GM23338 (cell line): ENCODE measurements around the gene SEC22A. TPM values are rescaled to one million over a fixed set of nuclear protein-coding genes. Genes with fewer than 3 reads are reported as not detected.

Experiments used
- ATAC-seq: fragments of 200-7000 bp; cut with Tn5 transposase; 3 replicates; pipeline ENCODE4 v1.9.1; 2020
- DNase-seq: peaks from one replicate; pipeline ENCODE4 v3.0.0-alpha.2; 2015; ENCODE audit warnings: low spot score
- H2AFZ ChIP-seq: fragments of 200-600 bp; sonication (generic); 2 replicates; pipeline ENCODE4 v1.8.0; 2016; ENCODE audit warnings: antibody characterized with exemption, mild to moderate bottlenecking, moderate library complexity
- H3F3A ChIP-seq: fragments of 200-600 bp; sonication (generic); replicated peaks from 2 replicates; pipeline ENCODE4 v1.8.0; 2017; ENCODE audit warnings: antibody characterized with exemption, mixed run types, low read depth
- H3K27ac ChIP-seq: fragments of 200-600 bp; sonication (generic); 2 replicates; pipeline ENCODE4 v1.6.1; 2016; ENCODE audit warnings: low read depth
- H3K27me3 ChIP-seq: fragments of 200-600 bp; sonication (generic); 2 replicates; pipeline ENCODE4 v1.8.0; 2016; ENCODE audit warnings: mild to moderate bottlenecking, mixed run types, moderate library complexity; ENCODE audit not compliant: insufficient read depth
- H3K36me3 ChIP-seq: fragments of 200-600 bp; sonication (generic); 2 replicates; pipeline ENCODE4 v1.8.0; 2016; ENCODE audit warnings: mild to moderate bottlenecking; ENCODE audit not compliant: insufficient read depth
- H3K4me1 ChIP-seq: fragments of 200-600 bp; sonication (generic); 2 replicates; pipeline ENCODE4 v1.8.0; 2016; ENCODE audit warnings: mild to moderate bottlenecking, moderate library complexity; ENCODE audit not compliant: insufficient read depth
- H3K4me2 ChIP-seq: fragments of 200-600 bp; sonication (generic); 2 replicates; pipeline ENCODE4 v1.7.1; 2017; ENCODE audit warnings: mixed run types
- H3K4me3 ChIP-seq: fragments of 200-600 bp; sonication (generic); 2 replicates; pipeline ENCODE4 v1.6.1; 2016; ENCODE audit warnings: mixed run types
- H3K79me2 ChIP-seq: fragments of 200-600 bp; sonication (generic); replicated peaks from 2 replicates; pipeline ENCODE4 v1.8.0; 2017; ENCODE audit warnings: mild to moderate bottlenecking; ENCODE audit not compliant: insufficient read depth
- H3K9me2 ChIP-seq: fragments of 200-600 bp; sonication (generic); 2 replicates; pipeline ENCODE4 v1.8.0; 2017; ENCODE audit not compliant: insufficient read depth
- H4K20me1 ChIP-seq: fragments of 200-600 bp; sonication (generic); replicated peaks from 2 replicates; pipeline ENCODE4 v1.8.0; 2017; ENCODE audit warnings: mild to moderate bottlenecking; ENCODE audit not compliant: insufficient read depth
- H3K27ac Mint-ChIP-seq: 2 replicates; pipeline ENCODE4 v1.8.0; 2020; ENCODE audit warnings: inconsistent platforms, mild to moderate bottlenecking, moderate library complexity, mixed read lengths
- H3K27me3 Mint-ChIP-seq: 3 replicates; pipeline ENCODE4 v1.8.0; 2022; ENCODE audit warnings: low read depth, mild to moderate bottlenecking, moderate library complexity, mixed read lengths, inconsistent platforms; ENCODE audit not compliant: insufficient read depth, poor library complexity
- H3K36me3 Mint-ChIP-seq: 3 replicates; pipeline ENCODE4 v1.8.0; 2021; ENCODE audit warnings: low read depth, mild to moderate bottlenecking, inconsistent platforms, moderate library complexity, mixed read lengths
- H3K4me1 Mint-ChIP-seq: 3 replicates; pipeline ENCODE4 v1.8.0; 2020; ENCODE audit warnings: mild to moderate bottlenecking, inconsistent platforms, mixed read lengths
- H3K4me3 Mint-ChIP-seq: 3 replicates; pipeline ENCODE4 v1.8.0; 2021; ENCODE audit warnings: moderate library complexity, mild to moderate bottlenecking, inconsistent platforms, mixed read lengths
- H3K9me3 Mint-ChIP-seq: 3 replicates; pipeline ENCODE4 v1.8.0; 2020; ENCODE audit warnings: moderate library complexity, mild to moderate bottlenecking, inconsistent platforms, mixed read lengths
- CREB1 ChIP-seq: fragments of 250-450 bp; sonication (Bioruptor Pico); IDR thresholded peaks from 2 replicates; pipeline ENCODE4 v1.5.0; 2020; ENCODE audit warnings: low read depth, mild to moderate bottlenecking, moderate library complexity
- EZH2 ChIP-seq: fragments of 200-600 bp; sonication (generic); IDR thresholded peaks from one replicate; pipeline ENCODE4 v1.8.0; 2017; ENCODE audit warnings: antibody characterized with exemption, mild to moderate bottlenecking, low read depth; ENCODE audit not compliant: unreplicated experiment
- NANOG ChIP-seq: IDR thresholded peaks from 2 replicates; pipeline ENCODE4 v1.6.1; 2016; ENCODE audit warnings: antibody characterized with exemption, borderline replicate concordance
- POLR2AphosphoS5 ChIP-seq: IDR thresholded peaks from 2 replicates; pipeline ENCODE4 v1.6.1; 2016; ENCODE audit warnings: antibody characterized with exemption, low read depth
- ZNF331 ChIP-seq: fragments of 250-450 bp; sonication (Bioruptor Pico); IDR thresholded peaks from 2 replicates; pipeline ENCODE4 v1.5.0; 2020; ENCODE audit warnings: low read depth, mild to moderate bottlenecking, moderate library complexity
- polyA plus RNA-seq: library from polyadenylated mRNA; unstranded; fragments of >200 nt; fragmentation: Nextera tagmentation; extraction: Ambion mirVana; gene quantifications from 2 replicates; pipeline ENCODE4 v1.2.1, GENCODE V29; 2016
- total RNA-seq: library from RNA; depleted of rRNA; stranded (reverse); fragments of >200 nt; shearing (Covaris generic); gene quantifications from 2 replicates; pipeline ENCODE4 v1.2.3, GENCODE V29; 2014
- TF ChIP-seq, protein P1 (sequence below): fragments of 250-450 bp; sonication (Bioruptor Pico); IDR thresholded peaks from 2 replicates; pipeline ENCODE4 v1.5.0; 2020; ENCODE audit warnings: mild to moderate bottlenecking, moderate library complexity

The SEC22A gene
- total and polyA plus RNA-seq, 2 experiments from 2014 or later: 11.2 to 24.1 TPM

DNA sequence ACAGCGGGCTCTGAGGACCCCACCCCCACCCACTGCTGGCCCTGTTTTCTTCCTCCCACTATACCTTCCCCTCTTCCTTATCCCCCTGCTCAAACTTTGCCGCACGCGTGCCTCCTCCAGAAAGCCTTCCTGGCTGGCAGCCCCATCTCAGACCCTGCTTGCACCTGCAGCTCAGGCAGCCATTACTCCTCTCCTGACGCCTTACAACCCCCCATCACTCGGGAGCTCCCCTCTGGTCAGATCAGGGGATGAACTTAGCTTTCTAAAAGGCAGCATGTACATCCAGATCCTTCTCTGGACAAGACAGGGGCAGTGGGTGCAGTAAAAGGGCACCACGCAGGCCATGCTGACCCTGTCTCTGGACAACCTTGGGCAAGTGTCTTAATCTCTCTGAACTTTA, 94.5 kb downstream of the SEC22A start:
- Histone ChIP-seq H3K27me3 (no peaks in the 10 kb centered on the region), H4K20me1 (no peaks in the 10 kb centered on the region), H3K79me2 (no peaks in the 10 kb centered on the region), H3K4me2 (no peak overlapping the region), H3F3A (no peaks in the 10 kb centered on the region), H3K4me1 (no peaks in the 10 kb centered on the region), H2AFZ (no peak overlapping the region), H3K4me3 (no peak overlapping the region), H3K27ac (no peak overlapping the region), H3K9me2 (no peaks in the 10 kb centered on the region), H3K36me3 (no peaks in the 10 kb centered on the region)
- H3K36me3 Mint-ChIP-seq: peaks cover 45% of the 10 kb centered on the region
- DNase-seq (no peak), ATAC-seq (no peak)
- H3K27ac Mint-ChIP-seq: no peak overlapping the region
- peaks cover 16% of the 10 kb centered on the region for H3K27me3 Mint-ChIP-seq
- no peak overlapping the region for H3K4me3 Mint-ChIP-seq
- no peaks in the 10 kb centered on the region for H3K4me1 Mint-ChIP-seq
- no peak for TF ChIP-seq CREB1 (CRISPR knock-in tag)
- TF ChIP-seq ZNF331 (CRISPR knock-in tag): no peak
- TF ChIP-seq EZH2: no peak
- TF ChIP-seq, protein P1, sequence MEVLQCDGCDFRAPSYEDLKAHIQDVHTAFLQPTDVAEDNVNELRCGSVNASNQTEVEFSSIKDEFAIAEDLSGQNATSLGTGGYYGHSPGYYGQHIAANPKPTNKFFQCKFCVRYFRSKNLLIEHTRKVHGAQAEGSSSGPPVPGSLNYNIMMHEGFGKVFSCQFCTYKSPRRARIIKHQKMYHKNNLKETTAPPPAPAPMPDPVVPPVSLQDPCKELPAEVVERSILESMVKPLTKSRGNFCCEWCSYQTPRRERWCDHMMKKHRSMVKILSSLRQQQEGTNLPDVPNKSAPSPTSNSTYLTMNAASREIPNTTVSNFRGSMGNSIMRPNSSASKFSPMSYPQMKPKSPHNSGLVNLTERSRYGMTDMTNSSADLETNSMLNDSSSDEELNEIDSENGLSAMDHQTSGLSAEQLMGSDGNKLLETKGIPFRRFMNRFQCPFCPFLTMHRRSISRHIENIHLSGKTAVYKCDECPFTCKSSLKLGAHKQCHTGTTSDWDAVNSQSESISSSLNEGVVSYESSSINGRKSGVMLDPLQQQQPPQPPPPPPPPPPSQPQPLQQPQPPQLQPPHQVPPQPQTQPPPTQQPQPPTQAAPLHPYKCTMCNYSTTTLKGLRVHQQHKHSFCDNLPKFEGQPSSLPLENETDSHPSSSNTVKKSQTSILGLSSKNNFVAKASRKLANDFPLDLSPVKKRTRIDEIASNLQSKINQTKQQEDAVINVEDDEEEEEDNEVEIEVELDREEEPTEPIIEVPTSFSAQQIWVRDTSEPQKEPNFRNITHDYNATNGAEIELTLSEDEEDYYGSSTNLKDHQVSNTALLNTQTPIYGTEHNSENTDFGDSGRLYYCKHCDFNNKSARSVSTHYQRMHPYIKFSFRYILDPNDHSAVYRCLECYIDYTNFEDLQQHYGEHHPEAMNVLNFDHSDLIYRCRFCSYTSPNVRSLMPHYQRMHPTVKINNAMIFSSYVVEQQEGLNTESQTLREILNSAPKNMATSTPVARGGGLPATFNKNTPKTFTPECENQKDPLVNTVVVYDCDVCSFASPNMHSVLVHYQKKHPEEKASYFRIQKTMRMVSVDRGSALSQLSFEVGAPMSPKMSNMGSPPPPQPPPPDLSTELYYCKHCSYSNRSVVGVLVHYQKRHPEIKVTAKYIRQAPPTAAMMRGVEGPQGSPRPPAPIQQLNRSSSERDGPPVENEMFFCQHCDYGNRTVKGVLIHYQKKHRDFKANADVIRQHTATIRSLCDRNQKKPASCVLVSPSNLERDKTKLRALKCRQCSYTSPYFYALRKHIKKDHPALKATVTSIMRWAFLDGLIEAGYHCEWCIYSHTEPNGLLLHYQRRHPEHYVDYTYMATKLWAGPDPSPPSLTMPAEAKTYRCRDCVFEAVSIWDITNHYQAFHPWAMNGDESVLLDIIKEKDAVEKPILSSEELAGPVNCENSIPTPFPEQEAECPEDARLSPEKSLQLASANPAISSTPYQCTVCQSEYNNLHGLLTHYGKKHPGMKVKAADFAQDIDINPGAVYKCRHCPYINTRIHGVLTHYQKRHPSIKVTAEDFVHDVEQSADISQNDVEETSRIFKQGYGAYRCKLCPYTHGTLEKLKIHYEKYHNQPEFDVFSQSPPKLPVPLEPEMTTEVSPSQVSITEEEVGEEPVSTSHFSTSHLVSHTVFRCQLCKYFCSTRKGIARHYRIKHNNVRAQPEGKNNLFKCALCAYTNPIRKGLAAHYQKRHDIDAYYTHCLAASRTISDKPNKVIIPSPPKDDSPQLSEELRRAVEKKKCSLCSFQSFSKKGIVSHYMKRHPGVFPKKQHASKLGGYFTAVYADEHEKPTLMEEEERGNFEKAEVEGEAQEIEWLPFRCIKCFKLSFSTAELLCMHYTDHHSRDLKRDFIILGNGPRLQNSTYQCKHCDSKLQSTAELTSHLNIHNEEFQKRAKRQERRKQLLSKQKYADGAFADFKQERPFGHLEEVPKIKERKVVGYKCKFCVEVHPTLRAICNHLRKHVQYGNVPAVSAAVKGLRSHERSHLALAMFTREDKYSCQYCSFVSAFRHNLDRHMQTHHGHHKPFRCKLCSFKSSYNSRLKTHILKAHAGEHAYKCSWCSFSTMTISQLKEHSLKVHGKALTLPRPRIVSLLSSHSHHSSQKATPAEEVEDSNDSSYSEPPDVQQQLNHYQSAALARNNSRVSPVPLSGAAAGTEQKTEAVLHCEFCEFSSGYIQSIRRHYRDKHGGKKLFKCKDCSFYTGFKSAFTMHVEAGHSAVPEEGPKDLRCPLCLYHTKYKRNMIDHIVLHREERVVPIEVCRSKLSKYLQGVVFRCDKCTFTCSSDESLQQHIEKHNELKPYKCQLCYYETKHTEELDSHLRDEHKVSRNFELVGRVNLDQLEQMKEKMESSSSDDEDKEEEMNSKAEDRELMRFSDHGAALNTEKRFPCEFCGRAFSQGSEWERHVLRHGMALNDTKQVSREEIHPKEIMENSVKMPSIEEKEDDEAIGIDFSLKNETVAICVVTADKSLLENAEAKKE (CRISPR knock-in tag): no peak
- H3K9me3 Mint-ChIP-seq: no peaks in the 10 kb centered on the region

DNA sequence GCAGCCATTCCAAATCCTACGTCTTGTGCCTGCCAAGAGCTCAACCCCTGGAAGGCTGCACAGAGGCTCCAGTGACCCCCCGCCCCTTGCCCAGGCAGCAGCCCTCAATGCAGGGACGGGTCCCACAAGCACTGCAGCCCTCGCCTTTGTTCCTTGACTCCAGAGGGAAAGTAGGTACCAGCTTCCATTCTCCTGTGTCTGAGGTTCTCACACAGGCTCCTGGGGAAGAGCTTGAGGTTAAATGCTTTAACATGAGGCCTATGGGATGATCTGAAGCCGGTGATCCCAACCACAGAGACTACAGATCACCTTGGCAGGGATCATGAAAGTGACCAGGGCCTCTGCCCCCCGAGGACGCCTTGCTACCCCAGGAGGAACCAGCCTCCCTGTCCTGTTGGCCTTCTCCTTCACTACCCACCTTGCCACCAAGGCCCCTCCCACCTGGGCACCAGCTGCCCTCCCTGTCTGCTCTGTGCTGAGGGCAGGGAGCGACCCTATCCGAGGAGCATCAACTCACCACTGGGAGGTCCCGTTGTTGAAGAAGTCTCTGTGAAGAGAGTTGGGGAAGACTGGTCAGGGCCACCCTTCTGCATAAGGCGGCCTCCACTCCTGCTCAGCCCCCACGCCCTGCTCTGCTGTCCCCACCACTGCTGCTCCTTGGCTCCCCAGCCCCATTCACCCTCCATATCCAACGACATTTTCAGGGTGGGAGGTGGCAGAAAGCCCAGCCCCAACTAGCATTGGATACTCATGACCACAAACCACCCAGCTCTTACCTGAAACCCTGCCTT, 95.3 kb downstream of the SEC22A start:
- no peaks in the 10 kb centered on the region for H3K4me1 Mint-ChIP-seq
- no peak overlapping the region for H3K27ac ChIP-seq
- ATAC-seq (no peak), DNase-seq (no peak)
- no peak overlapping the region for H2AFZ ChIP-seq
- no peaks in the 10 kb centered on the region for H3K9me3 Mint-ChIP-seq
- peaks cover 38% of the 10 kb centered on the region for H3K36me3 Mint-ChIP-seq
- H3K27me3 Mint-ChIP-seq: peaks cover 16% of the 10 kb centered on the region
- no peak overlapping the region for H3K4me3 ChIP-seq
- H3K36me3 ChIP-seq: no peaks in the 10 kb centered on the region
- no peak overlapping the region for H3K4me3 Mint-ChIP-seq
- no peaks in the 10 kb centered on the region for H3K27me3 ChIP-seq
- no peaks in the 10 kb centered on the region for H3K79me2 ChIP-seq
- no peaks in the 10 kb centered on the region for H3K9me2 ChIP-seq
- H3K4me1 ChIP-seq: no peaks in the 10 kb centered on the region
- TF ChIP-seq POLR2AphosphoS5: no peak
- TF ChIP-seq NANOG: no peak
- no peak for TF ChIP-seq EZH2
- no peak for TF ChIP-seq ZNF331 (CRISPR knock-in tag)
- no peak for TF ChIP-seq CREB1 (CRISPR knock-in tag)
- H3K4me2 ChIP-seq: no peak overlapping the region
- no peaks in the 10 kb centered on the region for H4K20me1 ChIP-seq
- H3F3A ChIP-seq: no peaks in the 10 kb centered on the region
- no peak overlapping the region for H3K27ac Mint-ChIP-seq
